HepG2 (cell line): ENCODE data around the gene ZBTB20. TPM values are rescaled to one million over a fixed set of nuclear protein-coding genes. Genes with fewer than 3 reads are reported as not detected.

Experiments used
- ATAC-seq: fragments of 200-7000 bp; cut with Tn5 transposase; 3 replicates; pipeline ENCODE4 v1.9.1; 2020; ENCODE audit warnings: mild to moderate bottlenecking, moderate library complexity
- BruUV-seq: library from RNA; stranded (reverse); fragments of 400-500 nt; replicated peaks from 2 replicates; lab custom pipeline; 2021; lab: Mats Ljungman, UMichigan
- CTCF ChIA-PET: fragments of 300-600 bp; formaldehyde crosslinking; extraction: SDS; loops from one replicate; lab custom pipeline; 2021; ENCODE audit warnings: low total read pairs, inconsistent platforms, low intra/inter-chr PET ratio; lab: Yijun Ruan, JAX
- POLR2A ChIA-PET: fragments of 350-600 bp; sonication (Branson Sonifier 250); formaldehyde crosslinking; loops from one replicate; lab custom pipeline; 2020; ENCODE audit warnings: antibody characterized with exemption, inconsistent platforms; lab: Yijun Ruan, JAX
- DNase-seq: peaks from one replicate; pipeline ENCODE4 v3.0.0-alpha.2; 2015; ENCODE audit warnings: low spot score
- FAIRE-seq: peaks from 3 replicates; lab custom pipeline; 2011; peaks lifted over from hg19 to GRCh38; lab: Jason Lieb, UNC
- H2AFZ ChIP-seq: one replicate; pipeline ENCODE4 v1.6.1; 2011; ENCODE audit warnings: low read length, inconsistent platforms
- H3K27ac ChIP-seq: fragments of 300-600 bp; 3 replicates; pipeline ENCODE4 v1.8.0; 2011; ENCODE audit warnings: mixed run types, mild to moderate bottlenecking, mixed read lengths, low read length, inconsistent platforms; ENCODE audit not compliant: insufficient read depth; ENCODE audit errors: extremely low read length
- H3K27me3 ChIP-seq, 2 experiments: fragments of 200-600 bp in 1 of 2; 2 replicates in 1 of 2; 3 replicates in 1 of 2; pipeline versions ENCODE4 v1.6.0 to v1.8.0; 2011; ENCODE audit warnings: low read length in 2 of 2, mild to moderate bottlenecking in 2 of 2, moderate library complexity in 2 of 2, inconsistent platforms in 1 of 2; ENCODE audit not compliant: insufficient read depth in 2 of 2, control insufficient read depth in 1 of 2
- H3K36me3 ChIP-seq, 2 experiments: fragments of 200-600 bp in 1 of 2; replicated peaks in 1 of 2; 2 replicates in 1 of 2; 3 replicates in 1 of 2; pipeline versions ENCODE4 v1.5.1 to v1.8.0; 2011; ENCODE audit warnings: low read length in 2 of 2, inconsistent platforms in 1 of 2; ENCODE audit not compliant: insufficient read depth in 2 of 2, control insufficient read depth in 1 of 2
- H3K4me1 ChIP-seq: 2 replicates; pipeline ENCODE4 v1.5.1; 2012; ENCODE audit warnings: low read length, inconsistent platforms; ENCODE audit not compliant: insufficient read depth
- H3K4me2 ChIP-seq: 2 replicates; pipeline ENCODE4 v1.6.0; 2011; ENCODE audit warnings: low read depth, low read length, inconsistent platforms
- H3K4me3 ChIP-seq, 3 experiments: fragments of 200-600 bp in 1 of 3; sonication (generic), shearing (Covaris generic) in 1 of 3; replicated peaks in 1 of 3; 2 replicates each; pipeline ENCODE4 v1.5.1; 2011 to 2016; ENCODE audit warnings: low read length in 3 of 3, inconsistent platforms in 2 of 3, low read depth in 2 of 3, mild to moderate bottlenecking in 2 of 3, control low read depth in 1 of 3, mixed read lengths in 1 of 3; ENCODE audit not compliant: insufficient read depth in 1 of 3
- H3K79me2 ChIP-seq: one replicate; pipeline ENCODE4 v1.6.1; 2011; ENCODE audit warnings: low read length, inconsistent platforms; ENCODE audit not compliant: insufficient read depth
- H3K9ac ChIP-seq: 2 replicates; pipeline ENCODE4 v1.6.0; 2011; ENCODE audit warnings: mild to moderate bottlenecking, low read depth, low read length, inconsistent platforms; ENCODE audit not compliant: insufficient read depth
- H3K9me3 ChIP-seq: 2 replicates; pipeline ENCODE4 v1.5.1; 2012; ENCODE audit warnings: mild to moderate bottlenecking, low read length
- H4K20me1 ChIP-seq: 2 replicates; pipeline ENCODE4 v1.6.0; 2011; ENCODE audit warnings: inconsistent platforms, mild to moderate bottlenecking, low read length, moderate library complexity; ENCODE audit not compliant: insufficient read depth
- CBX5 ChIP-seq: sonication (generic); formaldehyde crosslinking; IDR thresholded peaks from 2 replicates; pipeline ENCODE4 v1.4.0; 2020; ENCODE audit warnings: missing genetic modification reagents, borderline replicate concordance
- ELF4 ChIP-seq: sonication (generic); formaldehyde crosslinking; IDR thresholded peaks from 2 replicates; pipeline ENCODE4 v1.5.0; 2020; ENCODE audit warnings: missing genetic modification reagents, mild to moderate bottlenecking, moderate library complexity, borderline replicate concordance
- GMEB1 ChIP-seq: sonication (generic); formaldehyde crosslinking; IDR thresholded peaks from 2 replicates; pipeline ENCODE4 v1.5.1; 2020; ENCODE audit warnings: missing genetic modification reagents, mild to moderate bottlenecking, borderline replicate concordance
- HDAC6 ChIP-seq: fragments of 200-600 bp; sonication (generic); IDR thresholded peaks from 2 replicates; pipeline ENCODE4 v1.7.0; 2017; ENCODE audit warnings: mild to moderate bottlenecking, antibody characterized with exemption, low read length, low read depth
- HNF4G ChIP-seq, 2 experiments: sonication (generic) in 1 of 2; formaldehyde crosslinking in 1 of 2; IDR thresholded peaks; 2 replicates each; pipeline versions ENCODE4 v1.4.0 to v1.6.1; 2011 to 2020; ENCODE audit warnings: borderline replicate concordance in 2 of 2, low read depth in 2 of 2, mild to moderate bottlenecking in 2 of 2, low read length in 1 of 2, missing genetic modification reagents in 1 of 2, moderate library complexity in 1 of 2
- KDM5B ChIP-seq: sonication (generic); formaldehyde crosslinking; IDR thresholded peaks from 2 replicates; pipeline ENCODE4 v1.4.0; 2020; ENCODE audit warnings: missing genetic modification reagents, mild to moderate bottlenecking, borderline replicate concordance
- MLLT10 ChIP-seq: sonication (generic); formaldehyde crosslinking; IDR thresholded peaks from 2 replicates; pipeline ENCODE4 v1.4.0; 2020; ENCODE audit warnings: missing genetic modification reagents
- NFYC ChIP-seq: IDR thresholded peaks from 2 replicates; pipeline ENCODE4 v1.6.1; 2016; ENCODE audit warnings: missing genetic modification reagents, missing compliant biosample characterization
- RAD21 ChIP-seq: fragments of 450-650 bp; formaldehyde crosslinking; IDR thresholded peaks from 2 replicates; pipeline ENCODE4 v1.5.0; 2020; ENCODE audit warnings: mild to moderate bottlenecking
- SP5 ChIP-seq: IDR thresholded peaks from 2 replicates; pipeline ENCODE4 v1.6.1; 2016; ENCODE audit warnings: low read depth, borderline replicate concordance
- ZBTB44 ChIP-seq: sonication (generic); formaldehyde crosslinking; IDR thresholded peaks from 2 replicates; pipeline ENCODE4 v1.4.0; 2020; ENCODE audit warnings: missing genetic modification reagents
- ZNF124 ChIP-seq: sonication (generic); formaldehyde crosslinking; IDR thresholded peaks from 2 replicates; pipeline ENCODE4 v1.4.0; 2020; ENCODE audit warnings: missing genetic modification reagents
- ZNF260 ChIP-seq: sonication (generic); formaldehyde crosslinking; IDR thresholded peaks from 2 replicates; pipeline ENCODE4 v1.4.0; 2020; ENCODE audit warnings: missing genetic modification reagents, low read depth, mild to moderate bottlenecking, borderline replicate concordance
- ZNF570 ChIP-seq: sonication (generic); formaldehyde crosslinking; IDR thresholded peaks from 2 replicates; pipeline ENCODE4 v1.4.0; 2020; ENCODE audit warnings: mild to moderate bottlenecking, missing genetic modification reagents, borderline replicate concordance
- ZNF709 ChIP-seq: sonication (generic); formaldehyde crosslinking; IDR thresholded peaks from 2 replicates; pipeline ENCODE4 v1.5.0; 2020; ENCODE audit warnings: mild to moderate bottlenecking, missing genetic modification reagents
- ZNF713 ChIP-seq: sonication (generic); formaldehyde crosslinking; IDR thresholded peaks from 2 replicates; pipeline ENCODE4 v1.4.0; 2020; ENCODE audit warnings: mild to moderate bottlenecking, missing genetic modification reagents
- ZNF841 ChIP-seq: sonication (generic); formaldehyde crosslinking; IDR thresholded peaks from 2 replicates; pipeline ENCODE4 v1.8.1; 2023; ENCODE audit warnings: missing genetic modification reagents, borderline replicate concordance
- WGBS: methylation state at CpG from one replicate; pipeline ENCODE4 v1.1.6; 2017; ENCODE audit warnings: low lambda C conversion rate; 5-methylcytosine and 5-hydroxymethylcytosine counted together
- in situ Hi-C: cut with HindIII; loops from 2 replicates; pipeline ENCODE4 v1.10.0; 2017; ENCODE audit warnings: low pct_unique_long_range_greater_than_20kb; ENCODE audit not compliant: extremely low pct_ligation_motif_present
- intact Hi-C: fragments of 100-400 bp; cut with micrococcal nuclease; formaldehyde crosslinking; loops from one replicate; pipeline ENCODE4 v1.10.0; 2022; ENCODE audit not compliant: unreplicated experiment
- polyA plus RNA-seq, 8 experiments: library from polyadenylated mRNA; depleted of rRNA in 3 of 8; stranded (reverse) in 7 of 8; unstranded in 1 of 8; fragments of >200 nt; fragmentation: Illumina TruSeq in 4 of 8; extraction: Trizol in 4 of 8; gene quantifications; 2 replicates each; pipeline versions ENCODE4 v1.2.1 to v1.2.3, GENCODE V29; 2011 to 2016; ENCODE audit warnings: low read depth in 4 of 8, missing spikeins in 1 of 8, mixed read lengths in 1 of 8; ENCODE audit not compliant: insufficient read depth in 1 of 8
- total RNA-seq, 5 experiments: library from RNA; depleted of rRNA; stranded (reverse); fragments of >200 nt; fragmentation: Illumina TruSeq; extraction: Trizol; gene quantifications; 2 replicates each; pipeline ENCODE4 v1.2.3, GENCODE V29; 2016; ENCODE audit warnings: low read depth in 1 of 5

Gene ZBTB20
- total and polyA plus RNA-seq, 2 of the 13 experiments (the other 11 are each of a cell fraction or from before 2014, with no cell fraction given), result 1.9 to 8.8 TPM

- TF ChIP-seq CBX5 (no peak), ZNF124 (CRISPR knock-in tag) (no peak), ELF4 (CRISPR knock-in tag) (no peak), ZBTB44 (CRISPR knock-in tag) (no peak), SP5 (no peak), ZNF570 (CRISPR knock-in tag) (no peak), ZNF841 (CRISPR knock-in tag) (no peak), ZNF713 (CRISPR knock-in tag) (no peak), NFYC (no peak), MLLT10 (no peak), KDM5B (CRISPR knock-in tag) (no peak), ZNF260 (CRISPR knock-in tag) (no peak), RAD21 (CRISPR knock-in tag) (no peak), ZNF709 (no peak), GMEB1 (CRISPR knock-in tag) (no peak), HNF4G (IDR thresholded peaks at IDR 0.05; ENCODE audit: borderline replicate concordance, low read depth, low read length) (no peak), HNF4G (CRISPR knock-in tag; IDR thresholded peaks at IDR 0.05; ENCODE audit: borderline replicate concordance, low read depth) (no peak), HDAC6 (no peak)
- Histone ChIP-seq H3K27ac (no peak overlapping the region), H3K4me2 (no peak overlapping the region), H3K4me3 (no peak overlapping the region), H2AFZ (no peak overlapping the region), H3K79me2 (no peaks in the 10 kb centered on the region), H3K36me3 (no peaks in the 10 kb centered on the region), H3K9me3 (peaks cover 10% of the 10 kb centered on the region; the same call in 1 of the 2 replicates), H4K20me1 (no peaks in the 10 kb centered on the region), H3K4me1 (no peaks in the 10 kb centered on the region), H3K27me3 (no peaks in the 10 kb centered on the region), H3K9ac (no peak overlapping the region)
- BruUV-seq, result no TSS peak
- in situ Hi-C loops (no loop called here), intact Hi-C loops (loop anchor here (5.0 kb wide), 1 partner anchor 614 kb away; no protein-coding TSS in a partner anchor)
- DNase-seq, result no peak
- FAIRE-seq, result no peak
- no peak for ATAC-seq
- 100% methylated on average over 1 of the region's 1 CpG for WGBS
- CTCF ChIA-PET, result no interaction called here
- POLR2A ChIA-PET, result no interaction called here
Observed at GRCh38 chr3:114632757-114633424, 514.2 kb downstream of the ZBTB20 start.
